Brain microvascular endothelial cell (primary cell): ENCODE measurements around the gene TARS2.
A peak's percentile ranks its signal among the peaks of the same experiment; 100 is the strongest.

ENCODE experiments used
- DNase-seq: peaks from one replicate; pipeline ENCODE4 v3.0.0-alpha.2; 2020
- H3K27ac ChIP-seq: fragments of 250-450 bp; sonication (Bioruptor Pico); 2 replicates; pipeline ENCODE4 v1.5.1; 2020; ENCODE audit warnings: mild to moderate bottlenecking, moderate library complexity
- H3K27me3 ChIP-seq: fragments of 250-450 bp; sonication (Bioruptor Pico); replicated peaks from 2 replicates; pipeline ENCODE4 v1.5.1; 2020; ENCODE audit warnings: mild to moderate bottlenecking
- H3K36me3 ChIP-seq: fragments of 250-450 bp; sonication (Bioruptor Pico); replicated peaks from 2 replicates; pipeline ENCODE4 v1.5.1; 2020; ENCODE audit warnings: mild to moderate bottlenecking
- H3K4me3 ChIP-seq: 2 replicates; pipeline ENCODE4 v1.5.1; 2011; ENCODE audit warnings: low read depth, mild to moderate bottlenecking, control low read depth, low read length, moderate library complexity
- in situ Hi-C: cut with HindIII; loops from 2 replicates; pipeline ENCODE4 v1.10.0; 2017; ENCODE audit warnings: low sequenced_read_pairs, low pct_ligation_motif_present
- TF ChIP-seq, protein P1 (sequence below): IDR thresholded peaks from 2 replicates; pipeline ENCODE4 v1.5.1; 2011; ENCODE audit warnings: low read depth, mild to moderate bottlenecking, moderate library complexity, low read length, control low read depth, inconsistent platforms; ENCODE audit errors: missing control alignments

TARS2 gene

DNA sequence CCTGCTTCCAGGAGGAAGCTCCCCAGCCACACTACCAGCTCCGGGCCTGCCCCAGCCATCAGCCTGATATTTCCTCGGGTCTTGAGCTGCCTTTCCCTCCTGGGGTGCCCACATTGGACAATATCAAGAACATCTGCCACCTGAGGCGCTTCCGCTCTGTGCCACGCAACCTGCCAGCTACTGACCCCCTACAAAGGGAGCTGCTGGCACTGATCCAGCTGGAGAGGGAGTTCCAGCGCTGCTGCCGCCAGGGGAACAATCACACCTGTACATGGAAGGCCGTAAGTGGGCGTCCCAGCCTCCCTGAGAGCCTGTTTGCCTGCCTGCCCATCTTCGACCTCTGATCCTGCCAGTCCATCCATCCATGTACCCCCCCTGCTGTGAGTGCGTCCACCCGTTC, 24.3 kb downstream of the TARS2 start:
- no peak for DNase-seq
- TF ChIP-seq, protein P1, sequence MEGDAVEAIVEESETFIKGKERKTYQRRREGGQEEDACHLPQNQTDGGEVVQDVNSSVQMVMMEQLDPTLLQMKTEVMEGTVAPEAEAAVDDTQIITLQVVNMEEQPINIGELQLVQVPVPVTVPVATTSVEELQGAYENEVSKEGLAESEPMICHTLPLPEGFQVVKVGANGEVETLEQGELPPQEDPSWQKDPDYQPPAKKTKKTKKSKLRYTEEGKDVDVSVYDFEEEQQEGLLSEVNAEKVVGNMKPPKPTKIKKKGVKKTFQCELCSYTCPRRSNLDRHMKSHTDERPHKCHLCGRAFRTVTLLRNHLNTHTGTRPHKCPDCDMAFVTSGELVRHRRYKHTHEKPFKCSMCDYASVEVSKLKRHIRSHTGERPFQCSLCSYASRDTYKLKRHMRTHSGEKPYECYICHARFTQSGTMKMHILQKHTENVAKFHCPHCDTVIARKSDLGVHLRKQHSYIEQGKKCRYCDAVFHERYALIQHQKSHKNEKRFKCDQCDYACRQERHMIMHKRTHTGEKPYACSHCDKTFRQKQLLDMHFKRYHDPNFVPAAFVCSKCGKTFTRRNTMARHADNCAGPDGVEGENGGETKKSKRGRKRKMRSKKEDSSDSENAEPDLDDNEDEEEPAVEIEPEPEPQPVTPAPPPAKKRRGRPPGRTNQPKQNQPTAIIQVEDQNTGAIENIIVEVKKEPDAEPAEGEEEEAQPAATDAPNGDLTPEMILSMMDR: no peak
- peaks cover 4% of the 10 kb centered on the region for H3K36me3 ChIP-seq
- H3K27ac ChIP-seq: no peak overlapping the region
- in situ Hi-C loops: no loop called here
- no peaks in the 10 kb centered on the region for H3K27me3 ChIP-seq
- H3K4me3 ChIP-seq: no peak overlapping the region

DNA sequence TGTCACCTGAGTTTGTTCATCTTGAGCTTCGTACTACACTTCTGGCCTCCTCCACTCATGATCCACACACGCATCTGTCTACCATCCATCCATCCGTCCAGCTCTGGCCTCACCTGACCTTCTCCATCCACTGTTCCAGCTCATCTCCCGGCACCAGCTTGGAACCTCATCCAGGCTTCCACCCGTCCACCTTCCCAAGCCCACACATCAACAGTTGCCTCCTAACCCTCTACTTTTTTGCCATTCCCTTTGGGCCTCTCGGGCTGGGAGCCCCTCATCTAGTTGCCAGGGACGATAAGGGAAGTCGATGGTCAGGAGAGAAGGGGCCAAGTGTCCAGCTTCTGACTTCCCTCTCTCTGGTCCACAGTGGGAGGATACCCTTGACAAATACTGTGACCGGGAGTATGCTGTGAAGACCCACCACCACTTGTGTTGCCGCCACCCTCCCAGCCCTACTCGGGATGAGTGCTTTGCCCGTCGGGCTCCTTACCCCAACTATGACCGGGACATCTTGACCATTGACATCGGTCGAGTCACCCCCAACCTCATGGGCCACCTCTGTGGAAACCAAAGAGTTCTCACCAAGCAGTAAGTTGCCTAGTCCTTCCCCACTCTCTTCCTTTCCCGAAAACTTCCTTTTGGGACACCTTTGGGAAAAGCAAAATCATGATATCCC, 24.9 kb downstream of the TARS2 start:
- DNase-seq: no peak
- TF ChIP-seq, protein P1: no peak
- peaks cover 2% of the 10 kb centered on the region for H3K36me3 ChIP-seq
- in situ Hi-C loops: no loop called here
- H3K27me3 ChIP-seq: no peaks in the 10 kb centered on the region
- H3K27ac ChIP-seq: no peak overlapping the region
- no peak overlapping the region for H3K4me3 ChIP-seq

DNA sequence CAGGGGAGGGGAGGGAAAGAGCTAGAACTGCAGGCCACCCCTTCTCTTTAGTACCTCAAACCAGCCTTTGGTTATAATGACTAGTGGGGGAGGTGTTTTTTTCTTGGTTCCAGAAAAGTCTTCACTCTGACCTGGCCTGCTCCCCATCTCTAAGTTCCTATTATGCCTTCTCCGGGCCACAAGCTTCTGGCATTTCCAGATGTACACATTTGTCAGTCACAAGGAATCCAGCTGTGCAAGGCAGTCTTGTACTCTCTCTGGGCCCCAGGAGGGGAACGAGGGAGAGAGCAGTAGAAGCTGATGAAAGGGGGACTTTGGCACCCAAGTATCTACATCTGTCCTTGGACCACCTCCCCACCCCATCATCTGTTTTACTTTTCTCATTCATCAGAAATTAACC, 25.6 kb downstream of the TARS2 start:
- no peaks in the 10 kb centered on the region for H3K27me3 ChIP-seq
- H3K36me3 ChIP-seq: peaks cover 2% of the 10 kb centered on the region
- in situ Hi-C loops: no loop called here
- TF ChIP-seq, protein P1: no peak
- DNase-seq: no peak
- H3K4me3 ChIP-seq: no peak overlapping the region
- H3K27ac ChIP-seq: no peak overlapping the region

DNA sequence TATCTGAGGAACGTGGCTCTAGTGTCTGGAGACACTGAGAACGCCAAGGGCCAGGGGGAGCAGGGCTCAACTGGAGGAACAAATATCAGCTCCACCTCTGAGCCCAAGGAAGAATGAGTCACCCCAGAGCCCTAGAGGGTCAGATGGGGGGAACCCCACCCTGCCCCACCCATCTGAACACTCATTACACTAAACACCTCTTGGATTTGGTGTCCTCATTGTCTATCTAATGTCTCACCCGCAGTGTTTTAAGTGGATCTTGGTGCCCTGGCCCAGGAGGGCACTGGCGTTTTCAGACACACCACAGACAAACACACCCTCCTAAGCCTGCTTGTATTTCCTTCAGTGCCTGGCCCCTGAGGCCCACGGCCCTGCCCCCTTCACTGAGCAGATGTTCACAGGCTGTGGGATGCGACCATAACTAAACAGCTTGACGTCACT, 26.2 kb downstream of the TARS2 start:
- H3K27ac ChIP-seq: no peak overlapping the region
- DNase-seq: no peak
- no peak overlapping the region for H3K4me3 ChIP-seq
- peaks cover 2% of the 10 kb centered on the region for H3K36me3 ChIP-seq
- in situ Hi-C loops: no loop called here
- TF ChIP-seq, protein P1: no peak
- H3K27me3 ChIP-seq: no peaks in the 10 kb centered on the region

DNA sequence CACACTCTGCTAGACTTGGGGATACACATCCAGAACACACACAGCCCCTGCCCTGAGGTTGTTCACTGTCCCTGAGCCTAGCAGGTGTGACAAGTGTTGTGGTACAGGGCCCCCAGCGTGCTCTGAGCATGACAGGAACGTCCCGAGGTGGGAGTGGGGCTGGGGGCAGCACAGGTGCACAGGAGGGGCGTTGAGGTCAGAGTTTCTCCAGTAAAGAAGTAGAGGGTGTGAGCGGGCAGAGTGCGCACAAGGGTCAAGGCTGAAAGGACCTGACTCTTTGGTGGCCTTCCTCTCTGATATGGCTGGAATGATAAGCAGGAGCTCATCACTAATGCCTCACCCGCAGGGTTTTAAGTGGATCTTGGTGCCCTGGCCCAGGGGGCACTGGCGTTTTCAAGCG, 27.0 kb downstream of the TARS2 start:
- Histone ChIP-seq H3K27me3 (no peaks in the 10 kb centered on the region), H3K36me3 (peaks cover 2% of the 10 kb centered on the region), H3K4me3 (no peak overlapping the region), H3K27ac (no peak overlapping the region)
- TF ChIP-seq, protein P1: no peak
- DNase-seq: no peak
- in situ Hi-C loops: no loop called here

DNA sequence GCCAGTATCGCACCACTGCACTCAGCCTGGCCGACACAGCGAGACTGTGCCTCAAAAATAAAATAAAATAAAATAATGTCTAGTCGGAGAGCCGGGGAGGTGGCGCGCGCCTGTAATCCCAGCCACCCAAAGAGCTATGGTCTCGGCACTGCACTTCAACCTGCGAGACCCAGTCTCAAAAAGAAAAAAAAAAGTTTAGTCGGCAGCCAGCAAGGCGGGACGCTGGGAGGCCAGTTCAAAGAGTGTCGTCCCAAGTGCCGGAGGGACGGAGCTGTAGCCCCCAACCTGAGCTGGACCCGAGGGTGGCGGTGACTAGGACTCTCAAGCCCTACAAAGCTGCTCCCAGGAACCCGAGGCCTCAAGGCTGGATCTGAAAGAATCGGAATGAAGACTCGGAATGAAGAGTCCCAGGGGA, 27.7 kb downstream of the TARS2 start:
- in situ Hi-C loops: no loop called here
- no peak overlapping the region for H3K27ac ChIP-seq
- H3K27me3 ChIP-seq: no peaks in the 10 kb centered on the region
- peaks cover 2% of the 10 kb centered on the region for H3K36me3 ChIP-seq
- H3K4me3 ChIP-seq: peak overlapping the region; percentile 70
- DNase-seq: no peak
- TF ChIP-seq, protein P1: no peak
